Mucosa of gallbladder (tissue), 1 donor: ENCODE data around the gene ZNF217. TPM values are rescaled to one million over a fixed set of nuclear protein-coding genes. Genes with fewer than 3 reads are reported as not detected.
"Not testable (repeated sequence)": the region's sequence is repeated elsewhere in the genome, so short reads cannot be mapped to it uniquely, and the experiment has no call there.

Source experiments
- DNase-seq: peaks from one replicate; pipeline ENCODE4 v3.0.0-alpha.2; 2020; ENCODE audit warnings: low spot score
- total RNA-seq: library from RNA; stranded (reverse); gene quantifications from one replicate; pipeline ENCODE4 v1.2.1, GENCODE V29; 2021
- donor health status: DM: no; HTN: no; CAD: no.

ZNF217 gene
- total RNA-seq, 1 donor from 2014 or later = 45.4 TPM

- not testable (repeated sequence) for DNase-seq
Observed at GRCh38 chr20:53583660-53584549, 9.7 kb downstream of the ZNF217 start.

- no peak for DNase-seq
Observed at GRCh38 chr20:53582574-53583351, 10.9 kb downstream of the ZNF217 start.

DNA sequence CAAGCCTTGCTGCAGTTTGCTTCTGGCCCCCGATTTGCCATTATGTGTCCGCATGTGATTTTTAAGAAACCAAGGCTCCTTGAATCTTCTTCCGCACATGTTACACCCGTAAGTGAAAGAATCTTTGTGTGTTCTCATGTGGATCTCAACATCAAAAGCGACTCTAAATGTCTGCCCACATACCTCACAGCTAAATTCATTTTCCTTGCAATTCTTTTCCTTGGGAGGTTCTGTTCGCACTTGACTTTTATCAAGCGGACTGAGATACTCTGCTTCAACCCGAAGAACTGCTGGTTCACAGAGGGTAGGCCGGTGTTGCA is 11.4 kb downstream of the ZNF217 start:
- no peak for DNase-seq

- DNase-seq = no peak
Observed at GRCh38 chr20:53581444-53582250, 12.0 kb downstream of the ZNF217 start.

GRCh38 chr20:53580376-53581111 is 13.1 kb downstream of the ZNF217 start:
- no peak for DNase-seq

- no peak for DNase-seq
Observed at GRCh38 chr20:53579581-53580375, 13.9 kb downstream of the ZNF217 start.

DNA sequence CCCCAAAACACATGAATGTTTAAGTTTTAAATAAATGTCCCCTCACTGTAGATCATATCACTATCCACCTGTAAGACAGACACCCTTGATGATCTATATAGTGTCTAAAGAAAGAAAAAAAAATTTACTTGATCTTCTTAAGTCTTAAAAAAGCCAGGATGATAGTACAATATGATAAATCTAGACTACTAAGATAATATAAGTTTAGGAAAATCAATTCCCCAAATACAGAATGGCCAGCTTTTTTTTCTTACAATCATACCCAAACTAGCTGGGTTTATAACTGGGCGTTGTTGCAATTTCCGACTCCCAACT is 14.4 kb downstream of the ZNF217 start:
- no peak for DNase-seq

- DNase-seq = peak; percentile 77
Observed at GRCh38 chr20:53578492-53579222, 15.0 kb downstream of the ZNF217 start.

- DNase-seq = no peak
Observed at GRCh38 chr20:53576586-53577318, 16.9 kb downstream of the ZNF217 start.

DNA sequence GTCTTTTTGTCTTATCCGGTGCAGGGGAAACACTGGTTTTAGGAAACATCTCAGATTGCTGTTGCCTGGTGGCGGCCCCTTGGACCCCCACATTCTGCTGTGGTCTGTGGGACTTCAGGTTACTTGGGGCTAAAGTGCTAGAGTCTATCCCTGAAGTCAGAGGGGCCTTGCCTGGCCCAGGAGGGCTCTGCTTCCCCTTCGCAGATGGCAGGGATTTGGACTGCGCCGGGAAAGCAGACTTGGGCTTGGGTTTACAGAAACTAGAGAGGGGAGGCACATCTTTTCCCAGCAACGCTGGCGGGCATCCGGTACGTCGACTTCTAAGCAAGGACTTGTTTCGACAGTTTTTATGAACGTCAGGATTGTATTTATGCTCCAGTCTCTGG is 17.5 kb downstream of the ZNF217 start:
- no peak for DNase-seq

DNA sequence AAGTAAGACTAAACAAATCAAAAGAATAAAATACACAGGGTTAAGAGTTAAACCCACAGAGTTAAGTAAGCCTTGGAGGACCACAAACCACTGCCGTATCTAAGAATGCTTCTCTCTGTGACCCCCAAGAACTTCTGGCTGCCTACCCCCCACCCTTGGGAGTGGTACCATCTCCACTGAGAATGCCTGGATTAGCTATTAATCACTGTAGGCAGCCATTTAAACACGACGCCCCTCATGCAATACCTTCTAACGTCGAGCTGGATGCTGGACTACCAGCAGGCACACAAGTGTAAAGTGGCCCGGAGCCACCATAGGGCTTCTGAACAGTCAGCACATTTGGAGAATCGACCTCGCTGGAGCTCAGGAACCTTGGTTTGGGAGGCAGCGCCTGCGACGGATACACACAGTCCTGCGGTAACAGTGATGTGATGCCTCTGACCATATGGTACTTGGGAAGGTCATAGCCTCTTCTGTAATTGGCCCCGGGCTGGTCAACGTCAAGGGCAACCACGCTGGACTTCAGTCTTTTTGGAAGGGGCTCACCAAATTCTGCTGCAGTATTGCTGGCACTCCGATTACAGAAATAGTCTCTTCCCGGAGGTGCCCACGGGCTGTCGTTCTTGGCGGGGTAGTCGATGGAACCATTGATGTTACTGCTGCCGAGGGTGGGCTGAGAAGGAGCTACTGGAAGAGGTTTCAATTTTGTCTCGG is 18.0 kb downstream of the ZNF217 start:
- no peak for DNase-seq

- no peak for DNase-seq
Observed at GRCh38 chr20:53574819-53575218, 18.8 kb downstream of the ZNF217 start.

GRCh38 chr20:53574259-53574789 is 19.3 kb downstream of the ZNF217 start:
- no peak for DNase-seq

DNA sequence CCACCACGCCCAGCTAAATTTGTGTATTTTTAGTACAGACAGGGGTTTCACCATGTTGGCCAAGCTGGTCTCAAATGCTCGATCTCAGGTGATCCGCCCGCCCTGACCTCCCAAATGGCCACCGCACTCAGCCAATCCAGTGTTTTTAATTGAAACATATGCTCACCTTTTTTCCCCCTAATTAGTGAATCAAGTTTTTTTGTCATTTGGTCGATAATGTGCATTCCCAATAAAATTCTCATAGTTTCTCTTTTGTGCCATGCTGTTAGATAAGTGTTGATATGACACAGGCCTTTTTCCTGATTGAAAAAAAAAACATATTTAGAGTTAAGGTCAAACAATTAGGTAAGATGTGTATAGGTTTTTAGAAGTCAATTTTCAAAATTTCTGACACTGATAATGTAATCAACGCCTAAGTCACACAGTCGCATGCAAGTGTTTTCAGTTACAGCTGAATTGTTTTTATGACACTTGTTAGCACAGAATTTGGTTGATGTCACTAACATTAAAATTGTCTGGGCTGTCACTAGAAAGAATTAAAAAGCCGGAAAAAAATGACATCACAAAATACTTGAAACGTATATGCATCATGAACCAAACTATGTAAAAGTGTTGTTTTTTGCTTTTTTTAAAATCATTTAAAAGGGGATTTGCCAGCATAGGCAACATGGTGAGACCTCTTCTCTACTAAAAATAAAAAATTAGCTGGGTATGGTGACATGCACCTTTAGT is 21.9 kb downstream of the ZNF217 start:
- DNase-seq = no peak

DNA sequence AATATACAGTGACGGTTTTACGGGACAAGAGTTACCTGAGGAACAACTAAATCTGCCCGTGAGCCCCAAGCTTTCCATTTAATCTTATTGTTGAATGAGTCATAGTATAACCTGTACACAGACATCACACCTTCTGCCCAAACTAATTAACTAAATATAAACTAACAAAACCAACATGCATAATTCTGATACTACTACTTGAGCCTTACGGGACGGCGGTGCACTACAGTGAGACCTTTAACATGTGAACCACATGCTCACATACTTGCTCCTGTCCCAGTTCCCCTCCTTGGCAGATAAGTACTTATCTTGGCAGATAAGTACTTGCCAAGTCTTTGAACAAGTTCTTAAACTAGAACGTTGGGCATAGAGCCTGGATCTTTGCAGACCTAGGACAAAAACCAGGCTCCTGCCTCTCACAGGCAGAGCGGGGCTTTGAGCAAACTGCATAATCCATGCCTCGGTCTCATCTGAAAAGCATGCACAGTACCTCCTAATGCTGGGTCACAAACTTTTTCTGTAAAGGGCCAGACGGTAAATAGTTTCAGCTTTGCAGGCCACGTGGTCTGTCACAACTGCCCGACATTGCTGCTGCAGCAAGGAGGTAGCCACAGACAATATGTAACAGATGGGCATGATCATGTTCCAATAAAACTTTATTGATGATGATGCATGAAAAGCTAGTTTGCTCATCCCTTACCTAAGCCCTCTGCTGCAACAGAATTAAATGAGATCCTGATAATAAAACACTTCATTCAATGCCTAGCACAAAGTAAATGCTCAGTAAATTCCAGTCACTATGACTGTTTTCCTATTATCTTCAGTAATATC is 23.0 kb downstream of the ZNF217 start:
- DNase-seq = peak; percentile 34

- no peak for DNase-seq
Observed at GRCh38 chr20:53569606-53570307, 23.9 kb downstream of the ZNF217 start.
